PC-3 (cell line): Measurements from ENCODE around the gene PCDHB4.

ENCODE experiments used
- CTCF ChIP-seq: fragments of 300-600 bp; sonication (generic); conservative IDR thresholded peaks from 2 replicates; pipeline ENCODE4 v1.5.1; 2017; ENCODE audit warnings: antibody characterized with exemption, low read depth, mild to moderate bottlenecking, low read length
- EZH2 ChIP-seq: fragments of 300-600 bp; sonication (generic); IDR thresholded peaks from one replicate; pipeline ENCODE4 v1.6.1; 2017; ENCODE audit warnings: antibody characterized with exemption, mild to moderate bottlenecking, low read length; ENCODE audit not compliant: unreplicated experiment

DNA sequence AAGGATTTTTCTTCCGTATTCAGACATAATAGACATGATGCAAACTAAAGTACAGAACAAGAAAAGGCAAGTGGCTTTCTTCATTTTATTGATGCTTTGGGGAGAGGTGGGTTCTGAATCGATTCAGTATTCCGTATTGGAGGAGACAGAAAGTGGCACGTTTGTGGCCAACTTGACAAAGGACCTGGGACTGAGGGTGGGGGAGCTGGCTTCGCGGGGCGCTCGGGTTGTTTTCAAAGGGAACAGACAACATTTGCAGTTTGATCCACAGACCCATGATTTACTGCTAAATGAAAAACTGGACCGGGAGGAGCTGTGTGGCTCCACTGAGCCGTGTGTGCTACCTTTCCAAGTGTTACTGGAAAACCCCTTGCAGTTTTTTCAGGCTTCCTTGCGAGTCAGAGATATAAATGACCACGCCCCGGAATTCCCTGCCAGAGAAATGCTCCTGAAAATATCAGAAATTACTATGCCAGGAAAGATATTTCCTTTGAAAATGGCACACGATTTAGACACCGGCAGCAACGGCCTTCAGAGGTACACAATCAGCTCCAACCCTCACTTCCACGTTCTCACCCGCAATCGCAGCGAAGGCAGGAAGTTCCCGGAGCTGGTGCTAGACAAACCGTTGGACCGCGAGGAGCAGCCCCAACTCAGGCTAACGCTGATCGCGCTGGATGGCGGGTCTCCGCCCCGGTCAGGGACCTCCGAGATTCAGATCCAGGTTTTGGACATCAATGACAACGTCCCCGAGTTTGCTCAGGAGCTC is 28.8 kb downstream of the PCDHB4 start:
- TF ChIP-seq EZH2 (no peak), CTCF (no peak)
